Measurements from ENCODE around the gene TMEM225B. TPM values are rescaled to one million over a fixed set of nuclear protein-coding genes. Genes with fewer than 3 reads are reported as not detected.

Gene TMEM225B
- total RNA-seq, 2 experiments from 2014 or later: 1.0 TPM

DNA sequence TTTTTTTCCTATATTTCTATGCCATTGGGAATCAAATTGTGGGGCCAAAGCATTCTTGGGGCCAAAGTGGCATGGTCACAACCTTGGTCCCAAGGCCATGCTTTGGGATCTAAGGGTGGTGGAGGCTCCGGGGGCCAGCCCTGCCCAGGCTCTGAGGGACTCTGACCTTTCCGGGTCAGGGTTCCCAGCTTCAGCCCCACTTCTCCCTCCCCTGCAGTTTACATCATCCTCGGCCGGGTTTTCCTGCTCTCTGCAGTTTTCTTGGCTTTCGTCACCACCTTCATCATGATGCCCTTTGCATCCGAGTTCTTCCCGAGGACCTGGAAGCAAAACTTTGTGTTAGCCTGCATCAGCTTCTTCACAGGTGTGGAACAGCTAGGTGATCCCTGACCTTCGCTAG, 8.5 kb downstream of the TMEM225B start:
- ChIA-PET POLR2A (no interaction called here), CTCF (no interaction called here)
- H3K27ac ChIP-seq (ENCODE audit: low read depth in 1 of 2, low read length in 2 of 2): no peak overlapping the region
- Mint-ChIP-seq H3K4me1 (ENCODE audit: low read depth) (no peaks in the 10 kb centered on the region), H3K27me3 (no peaks in the 10 kb centered on the region), H3K27ac (no peak overlapping the region), H3K4me3 (no peak overlapping the region), H3K9me3 (no peaks in the 10 kb centered on the region), H3K36me3 (ENCODE audit: low read depth) (no peaks in the 10 kb centered on the region)
- H3K36me3 ChIP-seq (ENCODE audit: insufficient read depth, low read length): no peaks in the 10 kb centered on the region
- H3K4me3 ChIP-seq (ENCODE audit: low read length): no peak overlapping the region
- intact Hi-C loops (cut with DNase I, micrococcal nuclease): no loop called here
- no peak for ATAC-seq (ENCODE audit: poor library complexity)
- TF ChIP-seq CTCF (IDR thresholded peaks at IDR 0.05): no peak
- no peaks in the 10 kb centered on the region for H3K27me3 ChIP-seq (ENCODE audit: control insufficient read depth in 1 of 2, insufficient read depth in 2 of 2, low read length in 2 of 2)
- no peak for DNase-seq
- no peaks in the 10 kb centered on the region for H3K9me3 ChIP-seq (ENCODE audit: control insufficient read depth in 1 of 2, insufficient read depth in 1 of 2, low read length in 2 of 2)
- no peaks in the 10 kb centered on the region for H3K4me1 ChIP-seq (ENCODE audit: insufficient read depth, low read length)

DNA sequence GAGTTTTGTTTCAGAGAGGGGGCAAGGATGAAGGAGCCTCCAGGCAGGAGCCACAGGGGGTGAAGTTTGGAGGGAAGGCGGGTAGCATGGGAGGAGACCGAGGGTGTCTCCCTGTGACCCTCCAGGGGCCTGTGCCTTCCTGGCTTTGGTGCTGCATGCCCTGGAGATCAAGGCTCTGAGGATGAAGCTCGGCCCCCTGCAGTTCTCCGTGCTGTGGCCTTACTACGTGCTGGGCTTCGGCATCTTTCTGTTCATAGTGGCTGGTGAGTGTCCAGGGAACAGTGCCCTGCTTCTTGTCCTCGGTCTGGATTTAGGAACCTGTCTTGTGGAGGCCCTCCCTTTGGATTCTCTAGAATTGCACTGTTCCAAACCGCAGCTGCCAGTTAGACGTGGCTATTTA, 9.5 kb downstream of the TMEM225B start:
- H3K27me3 Mint-ChIP-seq: no peaks in the 10 kb centered on the region
- H3K9me3 Mint-ChIP-seq: no peaks in the 10 kb centered on the region
- TF ChIP-seq CTCF (IDR thresholded peaks at IDR 0.05): no peak
- no peaks in the 10 kb centered on the region for H3K36me3 Mint-ChIP-seq (ENCODE audit: low read depth)
- intact Hi-C loops (cut with DNase I, micrococcal nuclease): no loop called here
- CTCF ChIA-PET: no interaction called here
- H3K4me1 Mint-ChIP-seq (ENCODE audit: low read depth): no peaks in the 10 kb centered on the region
- Histone ChIP-seq H3K36me3 (ENCODE audit: insufficient read depth, low read length) (no peaks in the 10 kb centered on the region), H3K27ac (ENCODE audit: low read depth in 1 of 2, low read length in 2 of 2) (no peak overlapping the region), H3K27me3 (ENCODE audit: control insufficient read depth in 1 of 2, insufficient read depth in 2 of 2, low read length in 2 of 2) (no peaks in the 10 kb centered on the region), H3K4me1 (ENCODE audit: insufficient read depth, low read length) (no peaks in the 10 kb centered on the region), H3K4me3 (ENCODE audit: low read length) (no peak overlapping the region), H3K9me3 (ENCODE audit: control insufficient read depth in 1 of 2, insufficient read depth in 1 of 2, low read length in 2 of 2) (no peaks in the 10 kb centered on the region)
- POLR2A ChIA-PET: no interaction called here
- DNase-seq (no peak), ATAC-seq (ENCODE audit: poor library complexity) (no peak)
- no peak overlapping the region for H3K27ac Mint-ChIP-seq
- no peak overlapping the region for H3K4me3 Mint-ChIP-seq

- H3K36me3 ChIP-seq (ENCODE audit: insufficient read depth, low read length): peaks cover 13% of the 10 kb centered on the region
- Mint-ChIP-seq H3K36me3 (ENCODE audit: low read depth) (peaks cover 31% of the 10 kb centered on the region), H3K4me1 (ENCODE audit: low read depth) (peaks cover 40% of the 10 kb centered on the region), H3K4me3 (peak overlapping the region; percentile 56), H3K27ac (no peak overlapping the region), H3K9me3 (no peaks in the 10 kb centered on the region), H3K27me3 (no peaks in the 10 kb centered on the region)
- no peaks in the 10 kb centered on the region for H3K9me3 ChIP-seq (ENCODE audit: control insufficient read depth in 1 of 2, insufficient read depth in 1 of 2, low read length in 2 of 2)
- H3K27me3 ChIP-seq (ENCODE audit: control insufficient read depth in 1 of 2, insufficient read depth in 2 of 2, low read length in 2 of 2): no peaks in the 10 kb centered on the region
- CTCF ChIA-PET: no interaction called here
- POLR2A ChIA-PET: no interaction called here
- intact Hi-C loops (cut with DNase I, micrococcal nuclease): loop anchor here in 1 of 2 experiments (10.0 kb wide), 1 partner anchor 1220 kb away; no protein-coding TSS in a partner anchor
- DNase-seq: no peak
- peaks cover 20% of the 10 kb centered on the region for H3K4me1 ChIP-seq (ENCODE audit: insufficient read depth, low read length)
- no peak for TF ChIP-seq CTCF (IDR thresholded peaks at IDR 0.05)
- no peak overlapping the region for H3K4me3 ChIP-seq (ENCODE audit: low read length)
- no peak for ATAC-seq (ENCODE audit: poor library complexity)
- no peak overlapping the region for H3K27ac ChIP-seq (ENCODE audit: low read depth in 1 of 2, low read length in 2 of 2)
Observed at GRCh38 chr7:99614495-99614894, 16.4 kb downstream of the TMEM225B start.
